Psoas muscle (tissue), 8 donors: ENCODE results near the gene RIPOR3. TPM values are rescaled to one million over a fixed set of nuclear protein-coding genes. Genes with fewer than 3 reads are reported as not detected.
"Not testable (repeated sequence)": the region's sequence is repeated elsewhere in the genome, so short reads cannot be mapped to it uniquely, and the experiment has no call there.

Source experiments
- ATAC-seq, 4 donors: fragments of 200-7000 bp; cut with Tn5 transposase; one replicate each; pipeline ENCODE4 v1.9.1; 2020; ENCODE audit warnings: moderate library complexity in 3 of 4, mild to moderate bottlenecking in 2 of 4
- DNase-seq, 2 donors: peaks; one replicate each; pipeline ENCODE4 v3.0.0-alpha.2; 2020
- H3K27ac ChIP-seq: fragments of 200-600 bp; one replicate; pipeline ENCODE4 v1.8.0; 2022
- H3K27me3 ChIP-seq, 3 donors: fragments of 200-600 bp in 1 of 3; one replicate each; pipeline versions ENCODE4 v1.6.1 to v1.8.0; 2013 to 2022; ENCODE audit warnings: low read length in 2 of 3, mild to moderate bottlenecking in 2 of 3, moderate library complexity in 1 of 3; ENCODE audit not compliant: insufficient read depth in 3 of 3
- H3K36me3 ChIP-seq, 2 donors: fragments of 200-600 bp in 1 of 2; one replicate each; pipeline versions ENCODE4 v1.6.1 to v1.8.0; 2013 to 2022; ENCODE audit warnings: low read depth in 1 of 2, mild to moderate bottlenecking in 1 of 2, moderate library complexity in 1 of 2; ENCODE audit not compliant: insufficient read depth in 1 of 2
- H3K4me1 ChIP-seq: fragments of 200-600 bp; one replicate; pipeline ENCODE4 v1.8.0; 2022
- H3K4me3 ChIP-seq: fragments of 200-600 bp; one replicate; pipeline ENCODE4 v1.8.0; 2022; ENCODE audit warnings: mild to moderate bottlenecking
- H3K9me3 ChIP-seq: fragments of 200-600 bp; one replicate; pipeline ENCODE4 v1.8.0; 2022
- WGBS, 3 donors: extraction: QIAGEN DNeasy Blood & Tissue Kit; methylation state at CpG; one replicate each; pipeline versions ENCODE4 v1.1.6 to v1.1.7; 2013; 5-methylcytosine and 5-hydroxymethylcytosine counted together
- intact Hi-C, 2 donors: fragments of 100-400 bp; cut with DNase I; formaldehyde crosslinking; loops; one replicate each; pipeline versions ENCODE4 v1.11.0 to v1.14.2; 2022
- polyA plus RNA-seq, 3 donors: library from polyadenylated mRNA; stranded (reverse); fragments of 200-250 nt; gene quantifications; one replicate each; pipeline ENCODE4 v1.2.3, GENCODE V29; 2013
- total RNA-seq, 4 donors: library from RNA; stranded (reverse); fragmentation: NEBNext Ultra II Directional in 2 of 4; extraction: Animal tissue kit (Norgen Biotek cat#: 25700) in 2 of 4; gene quantifications; one replicate each; pipeline versions ENCODE4 v1.2.1 to v1.2.4, GENCODE V29; 2021 to 2023
- TF ChIP-seq, protein P1 (sequence below): fragments of 200-600 bp; IDR thresholded peaks from one replicate; pipeline ENCODE4 v1.8.0; 2022; ENCODE audit warnings: antibody characterized with exemption
- donor health status: healthy with polysubstance abuse.
- donor health status: DM: no; HTN: no; CAD: no; lungs with moderate emphysema.
- donor health status: Bipolar disorder and iron deficiency.
- donor health status: healthy.
- donor health status: DM: yes; HTN: yes; CAD: no.
- donor health status: DM: no; HTN: no; CAD: no.
- donor health status: DM: no; HTN: no; CAD: no.
- donor health status: DM: yes; HTN: yes; CAD: no.

RIPOR3 gene
- total and polyA plus RNA-seq, 7 donors: 3.1 to 5.7 (median 5.2) TPM

DNA sequence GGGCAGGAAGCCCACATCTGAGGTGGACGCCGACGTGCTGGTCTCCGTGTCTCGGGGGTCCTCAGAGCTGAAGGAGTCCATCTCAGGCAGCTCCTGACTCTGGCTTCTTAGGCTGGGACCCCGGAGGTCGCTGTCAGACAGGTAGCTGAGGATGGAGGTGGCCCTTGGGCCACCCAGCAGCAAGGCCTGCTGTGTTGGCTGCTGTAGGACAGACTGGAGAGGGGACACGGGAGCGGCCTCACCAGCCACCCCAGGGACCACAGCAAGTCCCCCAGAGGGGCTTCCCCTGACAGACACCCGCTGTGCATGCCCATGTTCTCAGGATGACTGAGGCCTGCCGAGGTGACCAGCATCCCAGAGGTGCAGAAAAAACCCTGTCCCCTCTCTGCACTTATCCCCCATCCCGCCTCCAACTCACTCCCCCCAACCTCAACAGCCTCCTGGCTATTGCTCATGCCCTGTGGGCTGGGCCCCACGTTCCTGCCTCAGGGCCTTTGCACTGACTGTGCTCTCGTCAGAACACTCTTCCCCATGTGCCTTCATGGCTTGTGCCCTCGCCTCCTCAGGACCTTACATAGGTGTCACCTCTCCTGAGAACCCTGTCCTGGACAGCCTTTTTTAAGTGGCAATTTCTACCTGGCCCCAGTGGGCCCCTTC is 88.8 kb downstream of the RIPOR3 start:
- Histone ChIP-seq H3K4me3 (no peak overlapping the region), H3K36me3 (no peaks in the 10 kb centered on the region), H3K9me3 (no peaks in the 10 kb centered on the region), H3K27ac (no peak overlapping the region), H3K27me3 (peaks cover 0 to 20% (median 0%) of the 10 kb centered on the region in 3 donors), H3K4me1 (no peaks in the 10 kb centered on the region)
- ATAC-seq (no peak), DNase-seq (no peak)
- TF ChIP-seq, protein P1, sequence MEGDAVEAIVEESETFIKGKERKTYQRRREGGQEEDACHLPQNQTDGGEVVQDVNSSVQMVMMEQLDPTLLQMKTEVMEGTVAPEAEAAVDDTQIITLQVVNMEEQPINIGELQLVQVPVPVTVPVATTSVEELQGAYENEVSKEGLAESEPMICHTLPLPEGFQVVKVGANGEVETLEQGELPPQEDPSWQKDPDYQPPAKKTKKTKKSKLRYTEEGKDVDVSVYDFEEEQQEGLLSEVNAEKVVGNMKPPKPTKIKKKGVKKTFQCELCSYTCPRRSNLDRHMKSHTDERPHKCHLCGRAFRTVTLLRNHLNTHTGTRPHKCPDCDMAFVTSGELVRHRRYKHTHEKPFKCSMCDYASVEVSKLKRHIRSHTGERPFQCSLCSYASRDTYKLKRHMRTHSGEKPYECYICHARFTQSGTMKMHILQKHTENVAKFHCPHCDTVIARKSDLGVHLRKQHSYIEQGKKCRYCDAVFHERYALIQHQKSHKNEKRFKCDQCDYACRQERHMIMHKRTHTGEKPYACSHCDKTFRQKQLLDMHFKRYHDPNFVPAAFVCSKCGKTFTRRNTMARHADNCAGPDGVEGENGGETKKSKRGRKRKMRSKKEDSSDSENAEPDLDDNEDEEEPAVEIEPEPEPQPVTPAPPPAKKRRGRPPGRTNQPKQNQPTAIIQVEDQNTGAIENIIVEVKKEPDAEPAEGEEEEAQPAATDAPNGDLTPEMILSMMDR: no peak
- 89 to 95% (median 94%) methylated on average over 14 to 15 of the region's 15 CpGs for WGBS, 3 donors
- intact Hi-C loops: no loop called here

DNA sequence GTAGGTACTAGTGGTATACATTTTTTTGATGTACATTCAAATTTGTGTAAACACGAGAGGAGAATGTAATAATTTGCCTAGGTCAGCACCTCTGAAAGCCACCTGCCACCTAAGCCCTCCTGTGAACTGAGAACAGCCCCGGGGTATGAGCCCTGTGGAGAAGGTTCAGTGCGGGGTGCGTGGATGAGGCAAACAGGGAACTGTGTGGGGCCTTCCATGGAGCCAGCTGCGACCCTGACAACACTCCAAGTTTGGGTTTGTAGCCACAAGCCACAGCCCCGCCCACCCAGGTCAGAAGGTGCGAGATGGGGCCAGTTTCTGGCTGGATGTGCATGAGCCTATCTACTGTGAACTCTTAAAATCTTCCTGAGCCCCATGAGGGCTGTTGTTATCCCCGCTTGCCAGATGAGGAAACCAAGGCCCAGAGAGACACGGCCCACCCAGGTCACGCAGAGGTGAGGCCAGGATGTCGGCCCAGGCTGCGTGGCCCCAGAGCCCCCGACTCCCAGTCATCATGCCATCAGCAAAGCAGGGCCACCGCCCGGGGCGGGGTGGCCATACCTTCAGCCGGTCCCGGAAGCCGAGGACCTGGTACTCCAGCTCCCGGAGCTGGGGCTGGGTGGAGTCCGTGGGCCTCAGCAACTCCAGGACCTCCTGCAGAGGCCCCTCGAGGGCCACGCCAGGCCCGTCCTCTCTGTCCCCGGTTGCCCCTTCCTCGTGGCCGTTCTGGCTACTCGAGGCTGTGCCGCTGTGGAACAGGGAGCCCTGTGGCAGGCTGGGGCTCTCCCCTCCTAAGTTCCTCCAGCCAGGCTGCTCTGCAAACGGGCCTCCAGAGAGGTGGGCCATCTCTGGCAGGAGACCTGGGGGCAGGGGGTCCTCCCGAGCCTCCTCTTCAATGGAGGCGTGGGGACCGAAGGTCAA is 89.6 kb downstream of the RIPOR3 start:
- intact Hi-C loops: no loop called here
- Histone ChIP-seq H3K27me3 (peaks cover 0 to 27% (median 0%) of the 10 kb centered on the region in 3 donors), H3K27ac (no peak overlapping the region), H3K4me3 (no peak overlapping the region), H3K36me3 (no peaks in the 10 kb centered on the region), H3K4me1 (no peaks in the 10 kb centered on the region), H3K9me3 (no peaks in the 10 kb centered on the region)
- 86 to 90% (median 89%) methylated on average over 26 to 33 of the region's 33 CpGs for WGBS, 3 donors
- ATAC-seq (peak in 1 of 4 donors; percentile 5), DNase-seq (no peak)
- TF ChIP-seq, protein P1: no peak

DNA sequence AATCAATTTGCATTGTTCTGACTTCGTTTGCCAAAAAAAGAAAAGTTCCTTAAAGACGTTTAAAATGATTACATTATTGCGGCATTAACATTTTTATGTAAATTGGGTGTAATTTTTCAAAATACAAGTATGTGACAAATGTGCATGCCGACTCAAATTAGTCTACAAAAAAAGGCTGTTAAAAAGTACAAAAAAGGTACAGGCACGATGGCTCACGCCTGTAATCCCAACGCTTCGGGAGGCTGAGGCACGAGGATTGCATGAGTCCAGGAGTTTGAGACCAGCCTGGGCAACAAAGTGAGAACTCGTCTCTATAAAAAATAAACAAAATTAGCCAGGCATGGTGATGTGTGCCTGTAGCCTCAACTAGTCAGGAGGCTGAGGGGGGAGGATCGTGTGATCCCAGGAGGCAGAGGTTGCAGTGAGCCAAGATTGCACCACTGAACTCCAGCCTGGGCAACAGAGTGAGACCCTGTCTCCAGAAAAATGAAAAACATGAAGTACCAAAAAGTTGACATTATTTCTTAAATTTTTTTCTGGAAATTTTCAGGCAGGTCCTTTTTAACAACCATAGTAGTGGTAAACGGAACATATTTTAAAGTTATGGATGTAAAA is 91.0 kb downstream of the RIPOR3 start:
- H3K9me3 ChIP-seq: no peaks in the 10 kb centered on the region
- 80 to 84% (median 82%) methylated on average over 12 of the region's 12 CpGs for WGBS, 3 donors
- no peak overlapping the region for H3K27ac ChIP-seq
- no peak overlapping the region for H3K4me3 ChIP-seq
- no peaks in the 10 kb centered on the region for H3K4me1 ChIP-seq
- intact Hi-C loops: no loop called here
- ATAC-seq (no peak), DNase-seq (no peak)
- TF ChIP-seq, protein P1: no peak
- H3K36me3 ChIP-seq: no peaks in the 10 kb centered on the region
- H3K27me3 ChIP-seq: peaks cover 0 to 34% (median 0%) of the 10 kb centered on the region in 3 donors

DNA sequence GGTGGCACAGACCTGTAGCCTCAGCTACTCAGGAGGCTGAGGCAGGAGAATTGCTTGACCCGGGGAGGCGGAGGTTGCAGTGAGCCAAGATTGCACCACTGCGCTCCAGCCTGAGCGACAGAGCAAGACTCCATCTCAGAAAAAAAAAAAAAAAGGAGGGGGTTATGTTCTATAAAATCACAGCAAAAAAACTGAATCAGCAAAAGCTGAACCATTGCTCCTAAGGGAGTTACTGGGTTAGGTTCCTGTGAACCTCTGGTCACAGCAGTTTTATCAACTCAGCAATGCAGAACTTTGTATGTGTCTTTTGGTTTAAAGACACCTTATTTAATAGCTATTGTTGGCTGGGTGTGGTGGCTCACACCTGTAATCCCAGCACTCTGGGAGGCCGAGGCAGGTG is 92.6 kb downstream of the RIPOR3 start:
- H3K4me1 ChIP-seq, ATAC-seq, intact Hi-C loops, H3K9me3 ChIP-seq, DNase-seq, H3K4me3 ChIP-seq, H3K27ac ChIP-seq, H3K36me3 ChIP-seq: not testable (repeated sequence)
- 92 to 97% (median 95%) methylated on average over 5 of the region's 5 CpGs for WGBS, 3 donors
- peaks cover 0 to 34% (median 0%) of the 10 kb centered on the region in 3 donors for H3K27me3 ChIP-seq

DNA sequence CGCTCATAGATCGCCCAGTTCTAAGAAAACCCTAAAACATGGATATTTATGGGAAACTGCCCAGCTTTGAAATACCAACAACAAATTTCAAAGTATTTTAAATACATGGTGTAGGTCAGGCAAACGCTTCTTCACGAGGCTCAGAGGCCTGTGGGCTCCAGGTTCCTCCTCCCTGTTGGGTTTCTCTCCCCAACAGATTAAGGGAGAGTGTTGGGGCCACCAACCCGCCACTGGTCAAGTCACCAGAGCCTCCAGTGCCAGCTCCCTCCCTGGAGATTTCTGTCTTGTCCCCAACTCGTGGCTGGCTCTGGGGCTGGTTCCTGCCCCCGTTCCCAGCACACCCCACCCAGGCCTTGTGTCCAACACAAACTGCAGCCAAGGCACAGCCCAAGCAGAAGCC is 93.3 kb downstream of the RIPOR3 start:
- intact Hi-C loops: no loop called here
- Histone ChIP-seq H3K27me3 (peaks cover 0 to 34% (median 0%) of the 10 kb centered on the region in 3 donors), H3K4me3 (no peak overlapping the region), H3K36me3 (no peaks in the 10 kb centered on the region), H3K9me3 (no peaks in the 10 kb centered on the region), H3K27ac (no peak overlapping the region), H3K4me1 (no peaks in the 10 kb centered on the region)
- TF ChIP-seq, protein P1: no peak
- 67 to 81% (median 71%) methylated on average over 7 of the region's 7 CpGs for WGBS, 3 donors
- DNase-seq: no peak
- ATAC-seq: no peak
